ACC112 (cell line): ENCODE measurements around the gene CERS1.

ENCODE experiments used
- H2AFZ ChIP-seq: fragments of 200-600 bp; sonication (generic); one replicate; pipeline ENCODE4 v1.6.0; 2017; ENCODE audit warnings: antibody characterized with exemption, low read length; ENCODE audit not compliant: unreplicated experiment
- H3K27ac ChIP-seq: fragments of 200-600 bp; sonication (generic); 2 replicates; pipeline ENCODE4 v1.5.1; 2014; ENCODE audit warnings: low read depth, mild to moderate bottlenecking, antibody characterized with exemption, low read length, moderate library complexity
- H3K27me3 ChIP-seq: fragments of 200-600 bp; sonication (generic); 2 replicates; pipeline ENCODE4 v1.6.1; 2014; ENCODE audit warnings: mild to moderate bottlenecking, antibody characterized with exemption, low read length, moderate library complexity, mixed read lengths; ENCODE audit not compliant: insufficient read depth
- H3K36me3 ChIP-seq: fragments of 200-600 bp; sonication (generic); 2 replicates; pipeline ENCODE4 v1.6.1; 2016; ENCODE audit warnings: mild to moderate bottlenecking, antibody characterized with exemption, low read length, moderate library complexity, mixed read lengths; ENCODE audit not compliant: insufficient read depth
- H3K4me1 ChIP-seq: fragments of 200-600 bp; sonication (generic); one replicate; pipeline ENCODE4 v1.6.1; 2016; ENCODE audit warnings: low read length, mixed read lengths; ENCODE audit not compliant: insufficient read depth, unreplicated experiment, control insufficient read depth
- H3K4me3 ChIP-seq: fragments of 200-600 bp; sonication (generic); 2 replicates; pipeline ENCODE4 v1.5.1; 2014; ENCODE audit warnings: mild to moderate bottlenecking, low read depth, low read length
- H3K79me2 ChIP-seq: fragments of 200-600 bp; sonication (generic); one replicate; pipeline ENCODE4 v1.6.0; 2016; ENCODE audit warnings: low read length; ENCODE audit not compliant: control insufficient read depth, unreplicated experiment, insufficient read depth

The CERS1 gene

GRCh38 chr19:18841400-18841799 lies 54.6 kb downstream of the CERS1 start:
- Histone ChIP-seq H2AFZ (no peak overlapping the region), H3K36me3 (no peaks in the 10 kb centered on the region), H3K79me2 (peaks cover 96% of the 10 kb centered on the region), H3K27ac (no peak overlapping the region), H3K4me3 (no peak overlapping the region), H3K27me3 (no peaks in the 10 kb centered on the region), H3K4me1 (peaks cover 17% of the 10 kb centered on the region)

- Histone ChIP-seq H3K36me3 (peaks cover 3% of the 10 kb centered on the region; the same call in 1 of the 2 replicates), H3K27ac (no peak overlapping the region), H3K4me3 (no peak overlapping the region), H3K79me2 (peaks cover 96% of the 10 kb centered on the region), H3K4me1 (peaks cover 21% of the 10 kb centered on the region), H2AFZ (no peak overlapping the region), H3K27me3 (no peaks in the 10 kb centered on the region)
Observed at GRCh38 chr19:18840288-18841267, 55.4 kb downstream of the CERS1 start.

- Histone ChIP-seq H3K4me1 (peaks cover 22% of the 10 kb centered on the region), H3K79me2 (peaks cover 96% of the 10 kb centered on the region), H3K27ac (no peak overlapping the region), H3K4me3 (no peak overlapping the region), H3K27me3 (no peaks in the 10 kb centered on the region), H3K36me3 (peaks cover 3% of the 10 kb centered on the region; the same call in 1 of the 2 replicates), H2AFZ (no peak overlapping the region)
Observed at GRCh38 chr19:18839465-18840287, 56.3 kb downstream of the CERS1 start.

- peaks cover 3% of the 10 kb centered on the region; the same call in 1 of the 2 replicates for H3K36me3 ChIP-seq
- H2AFZ ChIP-seq = no peak overlapping the region
- H3K4me3 ChIP-seq = peak overlapping the region; percentile 93
- H3K27me3 ChIP-seq = no peaks in the 10 kb centered on the region
- peaks cover 28% of the 10 kb centered on the region for H3K4me1 ChIP-seq
- peaks cover 76% of the 10 kb centered on the region for H3K79me2 ChIP-seq
- H3K27ac ChIP-seq = no peak overlapping the region
Observed at GRCh38 chr19:18834644-18834984, 61.3 kb downstream of the CERS1 start.

GRCh38 chr19:18833849-18834643 lies 61.9 kb downstream of the CERS1 start:
- Histone ChIP-seq H3K27me3 (no peaks in the 10 kb centered on the region), H3K4me1 (peaks cover 24% of the 10 kb centered on the region), H3K27ac (no peak overlapping the region), H3K4me3 (peak overlapping the region; percentile 93), H3K36me3 (peaks cover 3% of the 10 kb centered on the region; the same call in 1 of the 2 replicates), H3K79me2 (peaks cover 71% of the 10 kb centered on the region), H2AFZ (no peak overlapping the region)

GRCh38 chr19:18833141-18833476 lies 62.8 kb downstream of the CERS1 start:
- no peak overlapping the region for H2AFZ ChIP-seq
- peak overlapping the region; percentile 93 for H3K4me3 ChIP-seq
- 0 out of 2 replicates have a peak overlapping the region, but pooled peaks have one; percentile 34 for H3K27ac ChIP-seq
- no peaks in the 10 kb centered on the region for H3K27me3 ChIP-seq
- peaks cover 64% of the 10 kb centered on the region for H3K79me2 ChIP-seq
- H3K36me3 ChIP-seq = peaks cover 3% of the 10 kb centered on the region; the same call in 1 of the 2 replicates
- peaks cover 23% of the 10 kb centered on the region for H3K4me1 ChIP-seq

GRCh38 chr19:18832306-18833140 lies 63.4 kb downstream of the CERS1 start:
- H3K79me2 ChIP-seq = peaks cover 58% of the 10 kb centered on the region
- peaks cover 3% of the 10 kb centered on the region; the same call in 1 of the 2 replicates for H3K36me3 ChIP-seq
- peak overlapping the region; percentile 60 for H2AFZ ChIP-seq
- peak overlapping the region; percentile 67; the same call in 1 of the 2 replicates for H3K27ac ChIP-seq
- H3K27me3 ChIP-seq = no peaks in the 10 kb centered on the region
- peaks cover 18% of the 10 kb centered on the region for H3K4me1 ChIP-seq
- H3K4me3 ChIP-seq = peak overlapping the region; percentile 93

GRCh38 chr19:18831524-18832305 lies 64.2 kb downstream of the CERS1 start, which contains the start of gene UPF1:
TSS of gene UPF1 (plus strand) at chr19:18831959. CDS start at chr19:18832210, 251 bp downstream.
- Histone ChIP-seq H3K4me3 (peak within 1 kb of the TSS; percentile 93), H2AFZ (peak within 1 kb of the TSS; percentile 60), H3K27ac (peak within 1 kb of the TSS; percentile 67; the same call in 1 of the 2 replicates), H3K36me3 (peaks cover 3% of the 10 kb centered on the region; the same call in 1 of the 2 replicates), H3K79me2 (peaks cover 50% of the 10 kb centered on the region), H3K4me1 (peaks cover 17% of the 10 kb centered on the region), H3K27me3 (no peaks in the 10 kb centered on the region)

GRCh38 chr19:18830488-18830887 lies 65.5 kb downstream of the CERS1 start:
- Histone ChIP-seq H3K27ac (no peak overlapping the region), H3K27me3 (no peaks in the 10 kb centered on the region), H3K36me3 (no peaks in the 10 kb centered on the region), H3K4me1 (peaks cover 12% of the 10 kb centered on the region), H2AFZ (no peak overlapping the region), H3K4me3 (no peak overlapping the region), H3K79me2 (peaks cover 37% of the 10 kb centered on the region)
